Stimulated activated CD4-positive, alpha-beta T cell treated with anti-CD3 and anti-CD28 coated beads, Interleukin-12 subunit alpha, Interleukin-12 subunit beta, amount 100 ng/mL, for 4 hours (primary cell): ENCODE results near the gene HMCES.

Experiments
- DNase-seq: peaks from one replicate; pipeline ENCODE4 v3.0.0-alpha.2; 2020

HMCES gene

DNA sequence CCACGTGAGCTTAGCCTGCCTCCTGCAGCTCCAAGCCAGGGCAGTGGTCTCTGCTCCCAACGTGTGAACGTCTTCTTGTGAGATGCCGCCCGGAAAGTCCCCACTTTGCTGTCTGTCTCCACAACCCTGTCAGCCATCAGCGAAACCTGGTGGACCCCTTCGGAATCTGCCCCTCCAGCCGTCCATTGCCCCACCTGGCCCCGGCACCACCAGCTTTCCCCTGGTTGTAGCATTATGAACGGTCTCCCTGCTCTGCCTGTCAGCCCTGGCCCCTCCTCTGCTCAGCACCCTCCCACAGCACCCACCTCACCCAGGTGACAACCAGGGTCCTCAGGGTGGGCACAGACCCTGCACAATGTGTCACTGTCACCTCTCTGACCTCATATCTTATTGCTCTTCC, 71.1 kb downstream of the HMCES start:
- no peak for DNase-seq

DNA sequence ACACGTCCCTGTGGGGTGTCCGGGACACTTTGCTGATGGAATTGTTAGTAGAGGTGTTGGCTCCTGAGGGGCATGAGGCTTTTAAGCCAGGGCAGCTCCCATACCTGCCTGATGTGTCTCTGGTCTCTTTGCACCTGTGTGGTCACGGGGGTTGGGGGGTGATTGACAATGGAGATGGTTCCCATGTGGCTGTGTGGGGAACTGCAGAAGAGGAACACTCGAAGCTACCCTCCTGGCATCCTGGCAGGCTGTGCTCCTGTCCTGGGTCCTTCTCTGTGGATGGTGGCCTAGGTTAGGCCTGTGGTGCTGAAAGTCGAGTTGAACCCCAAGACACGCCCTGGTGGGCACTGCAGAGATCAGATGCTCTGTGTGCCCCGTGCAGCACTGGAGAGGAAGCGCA, 73.4 kb downstream of the HMCES start:
- DNase-seq = no peak

DNA sequence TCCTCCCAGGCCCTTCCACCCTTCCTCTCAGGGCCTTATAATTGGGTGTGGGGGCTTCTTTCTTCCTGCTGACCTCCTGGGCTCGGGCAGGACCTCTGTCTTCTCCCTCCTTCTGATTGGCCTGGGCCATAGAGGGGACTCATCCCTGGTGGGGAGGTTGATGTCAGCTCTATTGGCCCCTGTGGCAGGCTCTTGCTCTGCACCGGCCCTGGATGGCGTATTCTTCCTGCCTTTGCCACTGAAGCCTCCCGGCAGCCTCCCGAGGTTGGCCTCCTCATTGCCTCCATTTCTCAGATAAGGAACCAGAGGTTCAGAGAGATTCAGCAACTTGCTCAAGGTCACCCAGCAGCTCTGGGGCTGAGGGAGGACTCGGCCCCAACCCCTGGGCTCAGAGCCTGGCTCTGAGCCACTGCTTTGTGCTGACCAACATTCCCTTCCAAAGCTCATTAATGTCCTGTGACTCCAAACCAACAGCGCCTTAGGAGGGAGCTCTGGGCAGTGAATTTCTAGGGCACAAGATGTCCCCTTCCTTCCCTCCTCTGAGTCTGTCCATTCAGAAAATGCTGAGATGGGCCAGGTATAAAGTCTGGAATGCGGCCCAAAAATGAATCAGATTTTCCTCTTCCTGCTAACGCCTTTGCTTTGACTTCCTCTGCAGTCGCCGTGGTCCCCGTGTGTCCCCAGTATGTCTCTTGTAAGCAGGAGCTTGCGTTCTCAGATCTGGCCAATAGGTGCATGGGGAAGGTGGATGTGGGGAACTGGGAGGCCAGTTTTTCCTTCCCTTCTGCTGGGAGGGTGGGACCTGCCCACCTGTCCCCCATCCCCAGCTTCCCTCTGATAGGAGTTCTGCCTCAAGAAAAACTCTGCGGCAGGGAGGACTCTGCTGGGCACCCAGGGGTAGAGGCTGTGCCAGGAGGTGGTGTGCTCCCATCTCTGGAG, 74.2 kb downstream of the HMCES start:
- no peak for DNase-seq

DNA sequence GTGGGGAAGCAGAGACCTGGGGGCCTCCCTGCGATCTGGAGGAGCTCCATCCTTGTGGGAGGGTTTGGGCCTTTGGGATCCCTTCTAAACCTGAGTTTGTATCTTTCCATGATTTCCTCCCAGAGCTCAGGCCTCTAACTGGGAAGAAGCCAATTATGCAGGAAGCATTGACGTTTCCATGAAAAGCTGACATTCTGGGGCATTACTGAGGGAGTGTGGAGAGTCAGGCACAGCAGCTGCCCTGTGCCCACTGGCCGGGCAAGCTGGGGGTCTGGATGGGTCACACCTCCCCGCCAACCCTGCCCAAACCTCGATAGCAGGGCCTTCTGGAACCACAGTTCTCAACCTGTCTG, 74.9 kb downstream of the HMCES start:
- DNase-seq = no peak
